GM12878 (cell line): Measurements from ENCODE around the gene SLFN11. TPM values are rescaled to one million over a fixed set of nuclear protein-coding genes. Genes with fewer than 3 reads are reported as not detected.

Experiments
- ATAC-seq: fragments of 200-7000 bp; cut with Tn5 transposase; 3 replicates; pipeline ENCODE4 v1.9.1; 2020; ENCODE audit warnings: mild to moderate bottlenecking, moderate library complexity
- BruUV-seq: library from RNA; stranded (reverse); fragments of 400-500 nt; replicated peaks from 2 replicates; lab custom pipeline; 2021; lab: Mats Ljungman, UMichigan
- CTCF ChIA-PET: fragments of 300-600 bp; sonication (Branson Sonifier 250); formaldehyde crosslinking; extraction: SDS; loops from one replicate; lab custom pipeline; 2021; ENCODE audit warnings: inconsistent platforms; lab: Yijun Ruan, JAX
- POLR2A ChIA-PET: fragments of 350-600 bp; formaldehyde crosslinking; extraction: SDS; loops from one replicate; lab custom pipeline; 2021; ENCODE audit warnings: inconsistent platforms; lab: Charles Lee
- RAD21 ChIA-PET: fragments of 300-600 bp; sonication (Branson Sonifier 250); formaldehyde crosslinking; loops from one replicate; lab custom pipeline; 2023; ENCODE audit warnings: antibody characterized with exemption; ENCODE audit not compliant: unreplicated experiment; lab: Charles Lee
- SMC1A ChIA-PET: fragments of 300-600 bp; sonication (Branson Sonifier 250); formaldehyde crosslinking; loops from one replicate; lab custom pipeline; 2023; ENCODE audit not compliant: unreplicated experiment, uncharacterized antibody; lab: Charles Lee
- DNase-seq: peaks from one replicate; pipeline ENCODE4 v3.0.0-alpha.2; 2011; ENCODE audit warnings: low read depth, low spot score
- FAIRE-seq: peaks from 3 replicates; lab custom pipeline; 2011; peaks lifted over from hg19 to GRCh38; lab: Jason Lieb, UNC
- H2AFZ ChIP-seq: 2 replicates; pipeline ENCODE4 v1.6.0; 2011; ENCODE audit warnings: low read depth, low read length, control low read depth; ENCODE audit not compliant: control insufficient read depth
- H3K27ac ChIP-seq: 2 replicates; pipeline ENCODE4 v1.5.1; 2011; ENCODE audit warnings: control low read depth; ENCODE audit not compliant: control insufficient read depth, insufficient read depth
- H3K27me3 ChIP-seq, 2 experiments: replicated peaks in 1 of 2; 2 replicates each; pipeline versions ENCODE4 v1.6.0 to v1.6.1; 2011; ENCODE audit warnings: low read length in 1 of 2; ENCODE audit not compliant: control insufficient read depth in 2 of 2, insufficient read depth in 2 of 2
- H3K36me3 ChIP-seq, 2 experiments: 2 replicates each; pipeline ENCODE4 v1.5.1; 2011; ENCODE audit warnings: low read length in 1 of 2; ENCODE audit not compliant: control insufficient read depth in 2 of 2, insufficient read depth in 2 of 2
- H3K4me1 ChIP-seq: 2 replicates; pipeline ENCODE4 v1.6.1; 2011; ENCODE audit warnings: mild to moderate bottlenecking, low read length, moderate library complexity, mixed read lengths; ENCODE audit not compliant: control insufficient read depth, insufficient read depth
- H3K4me2 ChIP-seq: 2 replicates; pipeline ENCODE4 v1.6.0; 2011; ENCODE audit warnings: control low read depth; ENCODE audit not compliant: control insufficient read depth, insufficient read depth
- H3K4me3 ChIP-seq: fragments of 200-600 bp; sonication (generic); 2 replicates; pipeline ENCODE4 v1.5.1; 2016
- H3K79me2 ChIP-seq: 2 replicates; pipeline ENCODE4 v1.6.0; 2011; ENCODE audit warnings: low read length; ENCODE audit not compliant: control insufficient read depth, insufficient read depth
- H3K9ac ChIP-seq: 2 replicates; pipeline ENCODE4 v1.8.0; 2011; ENCODE audit warnings: low read length, control low read depth, mixed read lengths; ENCODE audit not compliant: control insufficient read depth, insufficient read depth
- H3K9me3 ChIP-seq: replicated peaks from 3 replicates; pipeline ENCODE4 v1.5.1; 2011; ENCODE audit warnings: mild to moderate bottlenecking, low read length; ENCODE audit not compliant: control insufficient read depth, insufficient read depth
- H4K20me1 ChIP-seq: 2 replicates; pipeline ENCODE4 v1.6.0; 2011; ENCODE audit not compliant: control insufficient read depth, insufficient read depth
- BMI1 ChIP-seq: fragments of 450-650 bp; IDR thresholded peaks from 2 replicates; pipeline ENCODE4 v1.6.1; 2016; ENCODE audit warnings: mild to moderate bottlenecking, moderate library complexity, borderline replicate concordance
- FOXM1 ChIP-seq: IDR thresholded peaks from 2 replicates; pipeline ENCODE4 v1.6.1; 2012; ENCODE audit warnings: low read depth, mild to moderate bottlenecking, inconsistent platforms, low read length, moderate library complexity
- IKZF2 ChIP-seq, 2 experiments: fragments of 450-650 bp; IDR thresholded peaks; 2 replicates each; pipeline ENCODE4 v1.6.1; 2017; ENCODE audit warnings: mild to moderate bottlenecking in 2 of 2, moderate library complexity in 2 of 2
- RUNX3 ChIP-seq: IDR thresholded peaks from 2 replicates; pipeline ENCODE4 v1.6.1; 2012; ENCODE audit warnings: low read length, inconsistent platforms
- SMC3 ChIP-seq: IDR thresholded peaks from 2 replicates; pipeline ENCODE4 v1.6.1; 2011; ENCODE audit warnings: low read length, improper control_type of control experiment, borderline replicate concordance
- STAT3 ChIP-seq: IDR thresholded peaks from 2 replicates; pipeline ENCODE4 v1.6.1; 2011; ENCODE audit warnings: low read depth, low read length, improper control_type of control experiment
- WGBS: methylation state at CpG from one replicate; pipeline ENCODE4 v1.1.6; 2016; ENCODE audit warnings: low lambda C conversion rate; ENCODE audit not compliant: insufficient replicate concordance, insufficient coverage; ENCODE audit errors: missing lambda C conversion rate; 5-methylcytosine and 5-hydroxymethylcytosine counted together
- in situ Hi-C: fragments of 300-500 bp; cut with MboI; formaldehyde crosslinking; loops from 9 replicates; pipeline ENCODE4 v1.14.3; 2018; ENCODE audit warnings: mixed read lengths
- intact Hi-C: fragments of 100-400 bp; cut with micrococcal nuclease; formaldehyde crosslinking; loops from one replicate; pipeline ENCODE4 v1.14.2; 2022; ENCODE audit not compliant: unreplicated experiment
- polyA plus RNA-seq, 11 experiments: library from polyadenylated mRNA; depleted of rRNA in 4 of 11; unstranded in 6 of 11; stranded (reverse) in 5 of 11; fragments of >200 nt; fragmentation: Nextera tagmentation in 4 of 11; fragmentation: Illumina TruSeq in 1 of 11; extraction: Ambion mirVana in 4 of 11; extraction: Trizol in 1 of 11; gene quantifications; 1 replicate in 1 of 11; 2 replicates in 10 of 11; pipeline versions ENCODE4 v1.2.1 to v1.2.3, GENCODE V29; 2011 to 2016; ENCODE audit warnings: inconsistent platforms in 2 of 11, missing spikeins in 2 of 11, low read depth in 1 of 11
- total RNA-seq, 4 experiments: library from RNA; depleted of rRNA in 3 of 4; stranded (reverse); fragments of >200 nt in 3 of 4; fragmentation: Illumina TruSeq in 1 of 4; extraction: Trizol in 1 of 4; gene quantifications; 2 replicates each; pipeline versions ENCODE4 v1.2.1 to v1.2.3, GENCODE V29; 2013 to 2021
- TF ChIP-seq, protein P1 (sequence below): IDR thresholded peaks from 2 replicates; pipeline ENCODE4 v1.6.1; 2012; ENCODE audit warnings: low read depth, low read length, improper control_type of control experiment
- TF ChIP-seq, protein P2 (sequence below): fragments of 450-650 bp; IDR thresholded peaks from 2 replicates; pipeline ENCODE4 v1.6.1; 2017; ENCODE audit warnings: mild to moderate bottlenecking, moderate library complexity

Gene SLFN11
- total and polyA plus RNA-seq, 10 of the 15 experiments (the other 5 are each of a cell fraction or from before 2014, with no cell fraction given): 2.1 to 38.9 (median 30.6) TPM

DNA sequence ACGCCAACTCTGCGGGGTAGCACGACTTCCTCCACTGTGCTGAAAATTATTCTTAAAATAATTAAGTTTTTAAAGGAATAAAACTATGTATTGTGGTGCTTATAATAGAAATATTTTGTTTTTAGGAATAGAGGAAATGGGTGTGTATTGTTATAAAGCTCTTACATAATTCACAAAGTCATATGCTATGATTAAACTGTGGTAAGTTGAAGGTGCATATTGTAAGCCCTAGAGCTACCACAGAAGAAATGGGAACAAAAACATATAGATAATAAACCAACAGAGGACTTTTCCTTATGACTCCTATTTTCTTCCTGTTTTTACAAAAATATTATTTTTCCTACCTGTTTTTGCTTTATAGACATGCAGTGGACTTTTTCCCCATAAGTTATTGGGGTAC, 4.3 kb upstream of the SLFN11 start:
- no peak overlapping the region for H2AFZ ChIP-seq
- H4K20me1 ChIP-seq: no peaks in the 10 kb centered on the region
- H3K4me2 ChIP-seq: no peak overlapping the region
- in situ Hi-C loops (no loop called here), intact Hi-C loops (no loop called here)
- no peaks in the 10 kb centered on the region for H3K79me2 ChIP-seq
- RAD21 ChIA-PET: no interaction called here
- H3K4me1 ChIP-seq: peaks cover 3% of the 10 kb centered on the region; the same call in 1 of the 2 replicates
- SMC1A ChIA-PET: interaction anchor here (1.0 kb wide), 1 partner anchor 50 kb away, joined by 3 read pairs; no protein-coding TSS in a partner anchor
- H3K4me3 ChIP-seq: no peak overlapping the region
- H3K27ac ChIP-seq: no peak overlapping the region
- FAIRE-seq: no peak
- POLR2A ChIA-PET: interaction anchor here (0.9 kb wide), 1 partner anchor 26 kb away, joined by 3 read pairs; no protein-coding TSS in a partner anchor
- H3K27me3 ChIP-seq: peaks cover 0 to 9% of the 10 kb centered on the region in 2 experiments; a peak in 3 of 4 replicates
- 93% methylated on average over 3 of the region's 3 CpGs for WGBS
- H3K36me3 ChIP-seq: no peaks in the 10 kb centered on the region
- no TSS peak for BruUV-seq
- TF ChIP-seq RUNX3: no peak
- TF ChIP-seq IKZF2 (IDR thresholded peaks at IDR 0.05): no peak
- no peak for TF ChIP-seq BMI1
- TF ChIP-seq, protein P1, sequence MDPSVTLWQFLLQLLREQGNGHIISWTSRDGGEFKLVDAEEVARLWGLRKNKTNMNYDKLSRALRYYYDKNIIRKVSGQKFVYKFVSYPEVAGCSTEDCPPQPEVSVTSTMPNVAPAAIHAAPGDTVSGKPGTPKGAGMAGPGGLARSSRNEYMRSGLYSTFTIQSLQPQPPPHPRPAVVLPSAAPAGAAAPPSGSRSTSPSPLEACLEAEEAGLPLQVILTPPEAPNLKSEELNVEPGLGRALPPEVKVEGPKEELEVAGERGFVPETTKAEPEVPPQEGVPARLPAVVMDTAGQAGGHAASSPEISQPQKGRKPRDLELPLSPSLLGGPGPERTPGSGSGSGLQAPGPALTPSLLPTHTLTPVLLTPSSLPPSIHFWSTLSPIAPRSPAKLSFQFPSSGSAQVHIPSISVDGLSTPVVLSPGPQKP: no peak
- no peak for TF ChIP-seq FOXM1
- TF ChIP-seq SMC3: no peak
- TF ChIP-seq, protein P2, sequence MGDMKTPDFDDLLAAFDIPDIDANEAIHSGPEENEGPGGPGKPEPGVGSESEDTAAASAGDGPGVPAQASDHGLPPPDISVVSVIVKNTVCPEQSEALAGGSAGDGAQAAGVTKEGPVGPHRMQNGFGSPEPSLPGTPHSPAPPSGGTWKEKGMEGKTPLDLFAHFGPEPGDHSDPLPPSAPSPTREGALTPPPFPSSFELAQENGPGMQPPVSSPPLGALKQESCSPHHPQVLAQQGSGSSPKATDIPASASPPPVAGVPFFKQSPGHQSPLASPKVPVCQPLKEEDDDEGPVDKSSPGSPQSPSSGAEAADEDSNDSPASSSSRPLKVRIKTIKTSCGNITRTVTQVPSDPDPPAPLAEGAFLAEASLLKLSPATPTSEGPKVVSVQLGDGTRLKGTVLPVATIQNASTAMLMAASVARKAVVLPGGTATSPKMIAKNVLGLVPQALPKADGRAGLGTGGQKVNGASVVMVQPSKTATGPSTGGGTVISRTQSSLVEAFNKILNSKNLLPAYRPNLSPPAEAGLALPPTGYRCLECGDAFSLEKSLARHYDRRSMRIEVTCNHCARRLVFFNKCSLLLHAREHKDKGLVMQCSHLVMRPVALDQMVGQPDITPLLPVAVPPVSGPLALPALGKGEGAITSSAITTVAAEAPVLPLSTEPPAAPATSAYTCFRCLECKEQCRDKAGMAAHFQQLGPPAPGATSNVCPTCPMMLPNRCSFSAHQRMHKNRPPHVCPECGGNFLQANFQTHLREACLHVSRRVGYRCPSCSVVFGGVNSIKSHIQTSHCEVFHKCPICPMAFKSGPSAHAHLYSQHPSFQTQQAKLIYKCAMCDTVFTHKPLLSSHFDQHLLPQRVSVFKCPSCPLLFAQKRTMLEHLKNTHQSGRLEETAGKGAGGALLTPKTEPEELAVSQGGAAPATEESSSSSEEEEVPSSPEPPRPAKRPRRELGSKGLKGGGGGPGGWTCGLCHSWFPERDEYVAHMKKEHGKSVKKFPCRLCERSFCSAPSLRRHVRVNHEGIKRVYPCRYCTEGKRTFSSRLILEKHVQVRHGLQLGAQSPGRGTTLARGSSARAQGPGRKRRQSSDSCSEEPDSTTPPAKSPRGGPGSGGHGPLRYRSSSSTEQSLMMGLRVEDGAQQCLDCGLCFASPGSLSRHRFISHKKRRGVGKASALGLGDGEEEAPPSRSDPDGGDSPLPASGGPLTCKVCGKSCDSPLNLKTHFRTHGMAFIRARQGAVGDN: no peak
- no peak for TF ChIP-seq STAT3
- no peak for ATAC-seq
- no peaks in the 10 kb centered on the region for H3K9me3 ChIP-seq
- DNase-seq: no peak
- no peak overlapping the region for H3K9ac ChIP-seq
- CTCF ChIA-PET: interaction anchor here (1.1 kb wide), 1 partner anchor 37 kb away, joined by 3 read pairs; no protein-coding TSS in a partner anchor
